GM21825 (cell line): ENCODE data around the gene POLR1B.
A peak's percentile ranks its signal among the peaks of the same experiment; 100 is the strongest.

Experiments
- ATAC-seq: cut with Tn5 transposase; IDR thresholded peaks from one replicate; pipeline ENCODE4 v1.9.1; 2021; ENCODE audit warnings: mild to moderate bottlenecking, moderate library complexity; ENCODE audit not compliant: unreplicated experiment

POLR1B gene

DNA sequence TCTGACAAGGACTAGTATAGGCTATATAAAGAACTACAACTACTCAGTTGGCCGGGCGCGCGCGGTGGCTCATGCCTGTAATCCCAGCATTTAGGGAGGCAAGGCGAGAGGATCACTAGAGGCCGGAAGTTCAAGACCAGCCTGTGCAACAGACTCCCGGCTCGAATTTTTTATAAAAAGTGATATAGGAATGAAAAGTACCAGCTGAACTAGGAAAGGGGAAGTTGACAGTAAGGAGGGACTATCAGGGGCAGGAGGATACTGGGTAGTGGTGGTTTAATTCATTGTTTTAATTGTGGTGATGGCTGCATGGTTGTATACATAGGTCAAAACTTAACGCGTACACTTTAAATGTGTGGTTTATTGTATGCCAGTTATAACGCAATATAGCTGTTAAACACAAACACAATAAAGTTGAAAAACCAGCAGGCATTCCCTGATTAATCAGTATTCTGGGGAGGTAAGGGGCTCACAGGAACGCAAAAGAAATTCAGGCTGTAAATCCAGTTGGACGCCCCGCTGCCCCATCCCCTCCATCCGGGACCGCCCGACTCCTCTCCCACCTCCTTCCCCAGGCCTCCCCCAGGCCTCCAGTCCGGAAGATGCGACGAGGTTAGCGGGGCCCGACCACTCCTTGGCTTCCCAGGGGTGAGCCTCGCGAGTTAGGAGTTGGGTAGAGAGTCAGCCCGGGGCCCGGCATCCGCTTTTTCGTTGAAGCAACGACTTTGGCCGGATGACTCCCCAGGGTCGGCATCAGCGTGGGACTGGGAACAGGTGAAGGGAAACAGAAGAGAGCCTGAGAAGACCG is 746 bp upstream of the POLR1B start:
- peak; percentile 49 for ATAC-seq

DNA sequence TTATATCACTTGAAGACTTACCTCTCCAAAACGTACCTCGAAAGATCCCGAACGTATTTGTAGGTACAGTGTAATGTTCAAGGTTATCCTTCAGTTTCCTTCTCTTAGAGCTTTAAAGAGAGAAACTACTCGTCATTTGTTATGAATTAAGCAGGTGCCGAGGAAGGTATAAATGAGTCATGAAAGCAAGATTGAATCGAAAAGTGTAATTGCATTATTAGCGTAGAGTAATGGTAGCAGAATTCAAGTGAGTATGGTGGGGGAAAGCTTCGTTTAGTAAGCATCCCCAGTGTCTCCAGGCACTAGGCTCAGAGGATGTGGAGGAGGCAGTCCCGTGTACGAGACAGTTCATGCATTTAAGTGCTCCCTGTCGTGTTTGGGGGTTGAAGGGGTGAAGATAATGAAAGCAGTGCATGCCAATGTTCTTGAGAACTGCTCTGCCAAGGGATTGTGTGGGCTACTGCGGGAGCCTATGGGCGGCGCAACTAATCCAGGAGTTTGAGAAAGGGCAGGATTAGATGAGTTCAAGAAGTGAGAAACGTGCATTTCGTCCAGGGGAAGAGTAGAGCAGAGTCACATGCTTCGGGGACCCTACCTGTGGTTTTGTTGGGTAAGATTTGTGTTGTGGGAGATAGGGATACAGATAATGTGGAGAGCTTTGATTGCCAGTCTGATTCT is 858 bp downstream of the POLR1B start:
- ATAC-seq, result peak; percentile 3

DNA sequence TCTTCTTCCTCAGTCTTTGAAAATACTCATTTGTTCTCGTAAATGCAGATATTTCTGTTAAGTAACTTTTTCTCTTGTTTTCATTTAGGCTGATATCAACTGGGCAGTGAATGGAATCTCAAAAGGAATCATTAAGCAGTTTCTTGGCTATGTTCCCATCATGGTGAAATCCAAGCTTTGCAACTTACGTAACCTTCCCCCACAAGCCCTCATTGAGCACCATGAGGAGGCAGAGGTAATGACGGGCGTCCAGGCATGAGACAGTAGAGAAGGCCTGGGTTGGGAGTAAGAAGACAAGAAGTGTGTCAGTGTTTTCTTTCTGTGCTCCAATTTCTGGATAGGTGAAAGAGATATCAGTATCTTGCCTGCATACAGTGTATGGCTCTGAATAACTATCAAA is 5.1 kb downstream of the POLR1B start:
- ATAC-seq, result no peak

DNA sequence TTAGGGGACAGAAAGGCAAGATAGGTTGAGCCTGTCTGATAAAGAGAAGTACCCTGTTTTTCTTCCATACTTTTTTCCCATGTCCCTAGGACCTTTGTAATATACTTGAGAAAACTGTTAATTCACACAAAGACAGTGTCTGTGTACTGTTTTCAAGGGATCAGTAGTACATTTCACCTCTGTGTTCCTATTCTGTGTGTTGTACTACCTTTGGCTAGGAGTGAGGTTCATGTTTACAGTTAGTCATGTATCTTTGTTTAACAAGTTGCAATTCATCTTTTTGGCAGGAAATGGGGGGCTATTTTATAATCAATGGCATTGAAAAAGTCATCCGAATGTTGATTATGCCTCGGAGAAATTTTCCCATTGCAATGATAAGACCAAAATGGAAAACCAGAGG is 6.7 kb downstream of the POLR1B start:
- ATAC-seq, result no peak

DNA sequence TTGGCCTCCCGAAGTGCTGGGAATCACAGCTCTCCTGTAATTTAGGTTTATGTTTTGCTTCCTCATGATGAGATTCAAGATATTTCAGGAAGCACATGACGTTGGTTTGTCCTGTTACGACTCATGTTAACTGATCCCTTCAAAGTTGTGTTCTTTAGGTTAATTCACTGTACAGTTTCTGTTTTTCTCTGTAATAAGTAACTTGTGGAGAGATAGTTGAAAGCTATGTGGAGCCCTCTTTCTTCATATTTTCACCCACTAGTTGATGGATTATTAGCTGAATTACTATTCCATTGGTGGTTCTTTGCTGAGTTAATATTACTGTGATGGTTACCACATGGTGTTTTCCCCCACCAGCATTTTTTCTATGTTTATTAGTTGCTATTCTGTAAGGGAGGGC is 23.8 kb downstream of the POLR1B start:
- peak; percentile 61 for ATAC-seq

DNA sequence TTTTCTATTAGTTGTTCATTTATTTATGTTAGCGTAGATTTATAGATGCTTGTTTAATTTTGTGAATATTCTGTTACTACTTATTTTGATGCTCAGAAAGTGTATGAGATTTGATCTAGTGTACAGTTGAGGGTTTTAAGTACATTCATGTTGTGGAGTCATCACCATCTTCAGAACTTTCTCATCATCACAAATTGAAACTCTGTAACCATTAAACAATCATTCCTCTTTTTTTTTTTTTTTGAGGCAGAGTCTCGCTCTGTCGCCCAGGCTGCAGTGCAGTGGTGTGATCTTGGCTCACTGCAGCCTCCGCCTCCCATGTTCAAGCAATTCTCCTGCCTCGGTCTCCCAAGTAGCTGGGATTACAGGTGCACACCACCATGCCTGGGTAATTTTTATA is 24.2 kb downstream of the POLR1B start:
- peak; percentile 18 for ATAC-seq

DNA sequence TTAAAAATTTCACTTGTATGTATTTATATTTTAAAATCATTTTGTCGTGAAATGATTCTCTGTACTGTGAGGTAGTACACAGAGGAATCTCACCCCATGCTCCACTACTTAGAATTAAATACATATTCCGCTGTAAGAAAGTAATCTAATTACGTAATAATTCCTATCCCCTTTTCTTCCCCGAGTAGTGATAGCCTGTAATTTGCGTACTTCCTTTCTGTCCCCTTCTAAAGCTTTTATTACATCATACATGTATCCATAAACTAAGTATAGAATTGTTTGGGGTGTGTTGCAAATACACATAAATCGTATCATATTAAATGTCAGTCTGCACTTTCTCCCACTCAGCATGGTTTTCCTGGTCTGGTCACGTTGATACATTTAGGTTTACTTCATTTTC is 29.7 kb downstream of the POLR1B start:
- ATAC-seq, result no peak

DNA sequence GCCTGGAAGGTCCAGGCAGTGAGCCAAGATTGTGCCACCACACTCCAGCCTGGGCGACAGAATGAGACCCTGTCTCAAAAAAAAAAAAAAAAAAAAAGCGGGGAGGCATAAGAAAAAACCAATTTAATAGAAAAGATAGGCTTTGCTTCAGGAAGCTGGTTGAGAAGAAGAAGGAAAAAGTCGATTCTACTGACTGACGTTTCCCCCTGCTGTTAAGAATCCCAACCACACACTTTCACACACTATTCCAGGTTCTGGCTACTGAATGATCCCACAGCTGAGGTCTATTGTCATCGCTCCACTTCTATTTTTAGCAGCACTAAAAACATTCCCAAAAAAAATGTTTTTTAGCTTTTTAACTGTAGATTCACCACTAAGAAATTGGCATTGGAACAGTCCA is 35.5 kb downstream of the POLR1B start:
- no peak for ATAC-seq

DNA sequence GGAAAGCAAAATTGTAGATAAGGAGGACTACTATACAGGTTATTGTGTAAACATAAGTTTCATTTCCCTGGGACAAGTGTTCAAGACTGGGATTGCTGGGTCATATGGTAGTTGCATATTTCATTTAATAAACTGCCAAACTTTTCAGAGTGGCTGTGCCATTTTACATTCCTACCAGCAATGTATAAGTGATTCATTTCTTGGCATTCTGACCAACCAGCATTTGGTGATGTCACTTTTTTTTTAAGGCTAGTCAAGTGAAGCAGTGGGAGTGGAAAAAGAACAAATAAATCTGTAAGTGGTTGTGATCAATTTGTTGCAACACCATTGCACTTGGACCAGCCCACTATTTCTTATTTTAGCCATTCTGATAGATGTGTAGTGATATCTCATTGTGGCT is 37.0 kb downstream of the POLR1B start:
- ATAC-seq, result no peak

DNA sequence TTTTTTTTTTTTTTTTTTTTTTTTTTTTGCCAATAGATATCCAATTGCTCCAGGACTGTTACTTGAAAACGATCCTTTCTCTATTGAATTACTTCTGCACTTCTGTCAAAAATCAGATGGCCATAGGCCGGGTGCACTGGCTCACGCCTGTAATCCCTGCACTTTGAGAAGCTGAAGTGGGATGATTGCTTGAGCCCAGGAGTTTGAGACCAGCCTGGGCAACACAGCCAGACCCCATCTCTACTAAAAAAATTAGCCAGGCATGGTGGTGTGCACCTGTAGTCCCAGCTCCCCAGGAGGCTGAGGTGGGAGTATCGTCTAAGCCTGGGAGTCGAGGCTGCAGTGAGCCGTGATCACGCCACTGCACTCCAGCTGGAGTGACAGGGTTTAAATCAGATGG is 37.8 kb downstream of the POLR1B start:
- ATAC-seq, result no peak

DNA sequence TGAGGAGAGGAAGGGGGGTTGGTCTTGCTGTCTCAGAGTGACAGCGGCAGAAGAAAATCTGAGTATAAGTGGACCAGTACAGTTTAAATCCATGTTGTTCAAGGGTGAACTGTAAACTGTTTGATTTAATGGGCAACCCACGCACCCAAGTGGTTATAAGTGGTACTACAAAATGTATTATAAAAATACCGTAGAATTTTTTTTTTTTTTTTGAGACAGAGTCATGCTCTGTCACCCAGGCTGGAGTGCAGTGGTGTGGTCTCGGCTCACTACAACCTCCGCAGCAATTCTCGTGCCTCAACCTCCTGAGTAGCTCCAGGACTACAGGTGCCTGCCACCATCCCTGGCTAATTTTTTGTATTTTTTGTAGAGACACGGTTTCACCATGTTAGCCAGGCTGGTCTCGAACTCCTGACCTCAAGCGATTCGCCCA is 40.1 kb downstream of the POLR1B start:
- ATAC-seq, result no peak

DNA sequence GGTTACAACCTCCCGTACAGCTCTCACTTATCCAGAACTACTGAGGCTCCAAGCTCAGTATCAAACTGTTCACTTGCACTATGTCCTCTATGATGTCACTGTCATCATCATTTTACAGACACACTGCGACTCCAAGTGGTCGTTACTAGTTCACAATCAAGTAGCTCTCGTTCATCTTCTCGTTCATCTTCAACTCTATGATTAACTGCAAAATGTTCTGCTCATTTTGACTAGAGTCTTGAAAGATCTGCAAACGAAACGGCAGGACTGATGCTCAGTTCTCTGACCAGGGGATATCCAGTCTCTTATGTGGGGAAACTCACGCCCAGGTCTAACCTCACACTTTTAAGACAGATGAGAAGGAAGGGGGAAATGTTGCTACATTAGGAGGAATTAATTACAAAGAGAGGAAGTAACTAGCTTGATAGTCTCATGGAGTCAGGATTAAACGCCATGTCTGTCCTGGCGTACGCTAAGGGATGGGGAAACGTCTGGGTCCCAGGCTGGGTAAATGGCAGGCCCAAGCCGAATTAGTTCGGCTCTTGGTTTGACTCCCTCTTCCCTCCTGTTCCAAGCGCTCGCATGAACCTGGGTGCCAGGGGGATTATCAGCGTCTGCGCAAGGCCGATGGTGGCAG is 41.4 kb downstream of the POLR1B start:
- ATAC-seq, result no peak

DNA sequence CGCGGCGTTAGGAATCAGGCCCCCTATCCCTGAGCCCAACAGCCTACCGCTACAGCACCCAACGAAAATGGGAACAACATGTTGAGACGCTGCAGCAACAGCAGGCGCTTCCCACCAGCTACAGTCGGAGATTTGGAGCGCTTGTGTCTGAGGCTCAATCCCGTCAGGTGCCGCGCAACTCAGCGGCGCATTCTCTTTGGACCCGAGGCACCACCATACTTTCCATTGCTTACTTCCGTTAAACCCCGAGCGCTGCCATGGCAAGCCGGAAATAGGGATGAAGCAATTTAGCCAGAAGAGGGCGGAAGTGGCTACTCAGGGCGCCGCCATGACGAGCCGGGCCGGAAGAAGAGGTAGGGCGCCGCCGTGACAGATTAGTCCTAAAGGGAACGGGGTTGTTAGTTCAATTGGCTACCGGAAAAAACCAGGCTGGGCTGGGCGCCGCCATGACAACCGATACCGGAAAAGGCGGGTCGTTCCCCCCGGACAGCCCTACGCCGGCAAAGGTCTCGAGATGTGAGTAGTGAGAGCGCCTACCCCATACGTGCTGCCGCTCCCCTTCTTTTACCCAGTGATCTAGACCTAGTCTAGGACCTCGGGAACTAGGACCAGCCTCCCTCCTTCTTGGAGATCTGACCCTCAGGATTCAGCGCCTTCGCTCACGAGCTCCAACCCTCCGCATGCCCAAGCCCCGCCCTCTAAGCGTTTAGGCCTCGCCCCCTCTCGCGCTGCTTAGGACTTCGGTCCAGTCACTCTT is 42.0 kb downstream of the POLR1B start, which contains the start of gene CHCHD5:
CHCHD5 (plus strand) TSS at position 476 of the 757 bp plus-strand sequence; CDS start at position 515, 39 bp downstream.
- peak; percentile 79 for ATAC-seq

DNA sequence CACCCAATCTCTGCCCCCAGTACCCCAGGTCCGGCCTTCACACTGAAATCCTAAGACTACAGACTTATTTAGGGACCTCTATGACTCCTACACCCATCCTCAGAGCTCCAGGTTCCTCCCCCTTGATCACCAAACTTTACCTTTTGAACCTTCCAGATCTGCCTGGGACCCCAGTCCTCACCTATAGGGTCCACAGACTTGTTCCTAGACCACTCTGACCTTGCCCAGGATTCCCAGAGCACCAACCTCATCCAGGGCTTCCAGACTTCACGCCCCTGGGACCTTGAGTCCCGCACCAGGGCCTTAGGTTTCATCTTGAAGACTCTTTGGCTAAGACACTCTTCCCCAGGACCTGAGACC is 42.6 kb downstream of the POLR1B start:
- ATAC-seq, result no peak

DNA sequence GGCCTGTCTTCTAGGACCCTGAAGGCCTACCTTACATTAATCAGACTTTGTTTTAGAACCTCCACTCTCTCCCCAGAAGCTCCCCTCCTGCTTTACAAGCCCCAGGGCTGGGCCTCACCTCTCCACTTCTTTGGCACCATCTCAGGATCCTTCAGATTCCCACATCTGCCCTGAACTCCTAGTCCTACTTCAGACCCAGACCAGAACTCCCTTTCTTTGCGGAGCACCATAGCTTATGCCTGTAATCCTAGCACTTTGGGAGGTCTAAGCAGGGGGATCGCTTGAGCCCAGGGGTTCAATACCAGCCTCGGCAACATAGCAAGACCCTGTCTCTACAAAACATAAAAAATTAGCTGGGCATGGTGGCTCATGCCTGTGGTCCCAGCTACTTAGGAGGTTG is 43.1 kb downstream of the POLR1B start:
- no peak for ATAC-seq

DNA sequence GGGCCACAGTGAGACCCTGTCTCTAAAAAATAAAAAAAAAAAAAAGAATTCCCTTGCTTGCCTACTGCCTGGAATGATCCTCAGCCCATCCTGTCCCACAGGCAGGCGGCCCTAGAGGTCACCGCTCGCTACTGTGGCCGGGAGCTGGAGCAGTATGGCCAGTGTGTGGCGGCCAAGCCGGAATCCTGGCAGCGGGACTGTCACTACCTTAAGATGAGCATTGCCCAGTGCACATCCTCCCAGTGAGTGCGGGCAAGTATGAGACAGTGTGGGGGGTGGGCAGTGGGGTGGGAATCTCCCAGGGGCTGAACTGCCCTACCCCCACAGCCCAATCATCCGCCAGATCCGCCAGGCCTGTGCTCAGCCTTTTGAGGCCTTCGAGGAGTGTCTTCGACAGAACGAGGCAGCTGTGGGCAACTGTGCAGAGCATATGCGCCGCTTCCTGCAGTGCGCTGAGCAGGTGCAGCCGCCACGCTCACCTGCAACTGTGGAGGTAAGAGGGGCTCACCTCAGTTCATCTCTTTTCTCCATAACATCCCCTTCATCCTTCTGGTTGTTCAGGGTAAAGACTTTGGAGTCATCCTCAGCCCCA is 43.7 kb downstream of the POLR1B start:
- ATAC-seq, result no peak

DNA sequence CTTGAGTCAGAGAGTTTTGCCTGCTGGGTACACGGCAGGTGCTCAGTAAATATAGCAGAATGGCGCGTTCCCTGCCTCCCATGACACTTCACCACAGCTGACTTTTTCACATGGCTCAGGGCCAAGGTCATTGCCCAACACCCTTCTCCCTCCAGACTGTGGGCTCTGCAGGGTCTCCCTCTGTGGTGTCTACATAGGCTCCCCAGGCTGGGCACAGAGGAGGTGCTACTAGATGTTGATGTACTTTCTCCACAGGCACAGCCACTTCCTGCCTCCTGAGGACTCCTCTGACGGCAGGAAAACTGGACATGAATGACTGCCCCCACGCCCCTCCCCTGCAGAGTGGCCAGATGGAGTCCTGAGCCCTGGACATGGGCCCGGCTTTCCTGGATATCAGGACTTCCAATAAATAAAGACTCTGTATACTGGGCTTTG is 46.4 kb downstream of the POLR1B start:
- ATAC-seq, result no peak

DNA sequence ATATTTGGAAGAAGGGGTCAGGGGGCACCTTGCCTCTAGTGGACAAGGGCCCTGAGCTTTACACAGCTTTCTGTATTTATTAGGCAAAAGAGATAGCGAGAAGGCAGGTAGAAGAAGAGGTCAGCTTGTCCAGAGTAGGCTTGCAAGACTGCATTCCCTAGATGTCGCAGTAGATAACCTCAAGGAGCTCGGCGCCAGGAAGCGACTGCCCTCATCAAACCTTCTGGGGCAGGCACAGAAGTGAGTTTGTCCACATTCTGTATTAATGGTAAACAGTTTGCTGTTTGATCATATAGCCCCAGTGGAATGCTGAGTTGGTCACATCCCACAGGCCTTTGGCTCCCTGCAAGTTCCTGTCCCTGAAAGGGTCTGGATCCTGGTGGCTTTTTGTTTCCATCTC is 49.1 kb downstream of the POLR1B start:
- ATAC-seq, result no peak

DNA sequence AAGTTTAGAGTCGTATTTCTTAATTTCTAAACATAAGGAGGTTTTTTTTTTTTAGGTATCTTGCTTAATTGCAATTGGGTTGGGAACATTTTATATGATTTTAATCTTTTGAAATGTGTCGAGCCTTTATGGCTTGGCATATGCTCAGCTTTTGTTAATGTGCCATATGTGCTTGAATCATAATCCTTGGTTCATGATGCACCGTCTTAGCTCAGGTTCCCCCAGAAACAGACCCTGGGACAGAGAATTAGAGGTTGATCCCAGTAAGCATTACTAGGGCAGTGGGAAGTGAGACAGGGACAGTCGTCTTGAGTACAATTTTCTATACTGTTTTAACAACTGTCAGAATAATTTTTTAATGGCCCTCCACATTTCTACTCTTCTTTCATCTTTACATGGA is 51.5 kb downstream of the POLR1B start:
- ATAC-seq, result no peak

DNA sequence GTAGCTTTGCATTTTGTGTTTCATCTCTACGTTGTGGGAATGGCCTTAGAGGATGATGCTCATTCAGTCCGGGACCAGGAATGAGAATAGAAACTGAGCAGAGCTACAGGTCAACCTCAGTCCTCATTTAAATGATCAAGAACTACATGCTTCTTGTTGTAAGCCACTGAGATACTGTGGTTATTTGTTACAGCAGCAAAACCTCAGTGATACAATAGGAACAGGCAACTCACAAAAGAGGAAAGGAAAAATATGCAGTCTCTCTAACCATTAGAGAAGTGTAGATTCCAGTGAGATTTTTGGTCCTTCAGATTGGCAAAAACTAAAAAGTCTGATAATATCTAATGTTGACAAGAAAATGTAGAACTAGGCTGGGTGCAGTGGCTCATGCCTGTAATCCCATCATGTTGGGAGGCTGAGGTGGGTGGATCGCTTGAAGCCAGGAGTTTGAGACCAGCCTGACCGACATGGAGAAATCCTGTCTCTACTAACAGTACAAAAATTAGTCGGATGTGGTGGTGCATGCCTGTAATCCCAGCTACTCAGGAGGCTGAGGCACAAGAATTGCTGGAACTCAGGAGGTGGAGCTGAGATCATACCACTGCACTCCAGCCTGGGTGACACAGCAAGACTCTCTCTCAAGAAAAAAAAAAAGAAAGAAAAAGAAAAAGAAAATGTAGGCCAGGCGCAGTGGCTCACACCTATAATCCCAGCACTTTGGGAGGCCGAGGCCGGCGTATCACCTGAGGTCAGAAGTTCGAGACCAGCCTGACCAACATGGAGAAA is 55.5 kb downstream of the POLR1B start:
- ATAC-seq, result no peak
